ENCODE measurements around the gene NDUFS2.
"Not testable (repeated sequence)": the region's sequence is repeated elsewhere in the genome, so short reads cannot be mapped to it uniquely, and the experiment has no call there.

The NDUFS2 gene

DNA sequence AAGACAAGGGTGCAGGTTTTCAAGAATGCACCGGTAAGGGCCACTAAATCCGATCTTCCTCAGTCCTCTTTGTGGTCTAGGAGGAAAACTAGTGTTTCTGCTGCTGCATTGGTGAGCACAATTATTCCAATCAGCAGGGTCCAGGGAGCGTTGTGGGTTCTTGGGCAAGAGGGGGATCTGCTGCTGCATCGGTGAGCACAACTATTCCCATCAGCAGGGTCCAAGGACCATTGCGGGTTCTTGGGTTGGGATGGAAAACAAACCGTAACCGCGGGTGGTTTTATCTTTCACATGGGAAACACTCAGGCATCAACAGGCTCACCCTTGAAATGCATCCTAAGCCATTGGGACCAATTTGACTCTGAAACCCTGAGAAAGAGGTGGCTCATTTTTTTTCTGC lies 49.4 kb downstream of the NDUFS2 start:
- DNase-seq (ENCODE audit: low read depth), result no peak

DNA sequence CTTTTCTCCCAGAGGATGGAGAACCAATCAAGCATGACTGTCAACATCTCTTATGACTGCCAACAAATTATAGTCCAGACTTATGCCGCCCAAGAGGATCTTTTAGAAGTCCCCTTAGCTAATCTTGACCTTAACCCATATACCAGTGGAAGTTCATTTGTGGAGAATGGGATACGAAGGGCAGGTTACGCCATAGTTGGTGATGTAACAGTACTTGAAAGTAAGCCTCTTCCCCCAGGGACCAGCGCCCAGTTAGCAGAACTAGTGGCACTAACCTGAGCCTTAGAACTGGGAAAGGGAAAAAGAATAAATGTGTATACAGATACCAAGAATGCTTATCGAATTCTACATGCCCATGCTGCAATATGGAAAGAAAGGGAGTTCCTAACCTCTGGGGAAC lies 53.1 kb downstream of the NDUFS2 start:
- DNase-seq (ENCODE audit: low read depth), result not testable (repeated sequence)

DNA sequence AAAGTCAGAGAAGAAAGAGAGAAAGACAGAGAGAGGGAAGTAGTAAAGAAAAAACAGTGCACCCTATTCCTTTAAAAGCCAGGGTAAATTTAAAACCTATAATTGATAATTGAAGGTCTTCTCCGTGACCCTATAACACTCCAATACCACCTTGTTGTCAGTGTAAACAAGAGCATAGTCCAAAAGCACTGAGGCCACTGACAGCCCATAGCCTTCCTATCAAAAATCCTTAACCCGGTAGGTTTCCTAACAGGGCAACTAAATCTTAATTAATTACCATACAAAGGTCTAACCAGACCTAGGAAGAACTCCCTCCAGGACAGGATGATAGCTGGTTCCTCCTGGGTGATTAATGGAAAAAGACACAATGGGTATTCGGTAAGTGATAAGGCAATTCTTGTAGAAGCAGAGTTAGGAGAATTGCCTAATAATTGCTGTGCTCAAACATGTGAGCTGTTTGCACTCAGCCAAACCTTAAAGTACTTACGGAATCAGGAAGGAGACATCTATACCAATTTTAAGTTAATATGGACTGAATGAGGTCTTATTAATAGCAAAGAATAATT lies 53.9 kb downstream of the NDUFS2 start:
- not testable (repeated sequence) for DNase-seq (ENCODE audit: low read depth)

DNA sequence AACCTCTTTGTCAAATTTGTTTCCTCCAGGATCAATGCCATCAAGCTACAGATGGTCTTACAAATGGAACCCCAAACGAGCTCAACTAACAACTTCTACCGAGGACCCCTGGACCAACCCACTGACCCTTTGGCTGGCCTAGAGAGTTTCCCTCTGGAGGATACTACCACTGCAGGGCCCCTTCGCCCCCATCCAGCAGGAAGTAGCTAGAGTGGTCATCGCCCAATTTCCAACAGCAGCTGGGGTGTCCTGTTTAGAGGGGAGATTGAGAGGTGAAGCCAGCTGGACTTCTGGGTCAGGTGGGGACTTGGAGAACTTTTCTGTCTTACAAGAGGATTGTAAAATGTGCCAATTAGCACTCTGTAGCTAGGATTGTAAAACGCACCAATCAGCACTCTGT lies 54.9 kb downstream of the NDUFS2 start:
- not testable (repeated sequence) for DNase-seq (ENCODE audit: low read depth)

DNA sequence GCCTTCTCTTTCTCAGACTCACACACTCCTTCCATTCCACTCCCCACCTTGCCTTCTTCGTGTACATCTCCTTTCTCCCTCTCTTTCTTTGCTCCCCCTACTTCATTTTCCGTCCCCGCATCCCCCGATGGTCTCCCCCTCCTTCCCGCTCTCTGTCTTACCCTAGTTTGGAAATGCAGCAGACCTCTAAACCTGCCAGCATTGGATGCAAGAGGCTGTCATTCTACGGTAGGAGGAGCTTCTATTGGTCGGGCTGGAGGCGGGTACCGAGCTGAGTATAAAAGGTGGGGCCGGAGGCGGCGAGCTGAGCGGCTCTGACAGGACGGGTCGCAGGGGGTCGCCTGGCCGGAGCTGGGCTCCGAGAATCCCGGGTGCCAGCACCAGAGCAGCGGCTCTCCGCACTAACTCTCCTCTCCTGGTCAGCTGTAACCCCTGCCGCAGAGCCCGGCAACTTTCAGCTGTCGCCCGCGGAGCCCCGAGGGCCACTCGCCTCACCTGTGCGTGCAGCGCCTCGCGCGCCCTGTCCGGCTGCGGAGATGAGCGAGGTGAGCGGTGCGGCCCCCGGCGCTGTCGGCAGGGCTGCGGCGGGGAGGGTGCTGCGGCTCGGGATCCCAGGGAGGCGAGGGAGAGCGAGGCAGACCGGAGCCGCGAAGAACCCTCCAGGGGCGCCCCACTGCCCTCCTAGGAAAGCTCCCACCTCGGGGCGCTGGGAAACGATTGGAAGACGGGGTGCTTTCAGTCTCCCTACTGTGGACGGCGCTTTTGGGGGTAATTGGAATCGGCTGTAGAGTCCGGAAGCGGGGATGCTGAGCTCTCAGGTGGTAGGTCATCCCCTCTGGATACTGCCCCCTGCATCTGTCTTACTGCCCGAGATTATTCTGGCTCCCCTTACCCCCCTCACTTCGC lies 56.5 kb downstream of the NDUFS2 start, which contains the start of gene PCP4L1:
Gene PCP4L1 (plus strand): TSS at position 307 of the 906 bp plus-strand sequence. CDS start 230 bp downstream, at position 537.
- DNase-seq (ENCODE audit: low read depth), result peak; percentile 15

DNA sequence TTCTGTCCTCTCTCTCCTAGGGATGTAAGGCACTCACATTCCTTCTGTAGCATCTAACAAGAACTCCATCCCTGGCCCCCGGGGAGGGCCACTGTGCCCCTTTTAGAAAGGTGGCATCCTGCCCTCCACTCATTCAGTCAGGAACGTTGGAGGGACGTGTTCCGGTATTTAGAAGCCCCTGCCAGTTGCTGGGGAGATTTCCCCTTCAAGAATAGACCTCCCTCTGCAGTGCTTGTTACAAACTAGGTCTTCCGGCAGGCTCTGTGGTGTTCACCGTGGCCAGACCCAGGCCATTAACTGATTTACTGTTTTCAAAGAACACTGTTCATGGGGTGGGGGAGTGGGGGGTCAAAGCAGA lies 57.2 kb downstream of the NDUFS2 start:
- no peak for DNase-seq (ENCODE audit: low read depth)

DNA sequence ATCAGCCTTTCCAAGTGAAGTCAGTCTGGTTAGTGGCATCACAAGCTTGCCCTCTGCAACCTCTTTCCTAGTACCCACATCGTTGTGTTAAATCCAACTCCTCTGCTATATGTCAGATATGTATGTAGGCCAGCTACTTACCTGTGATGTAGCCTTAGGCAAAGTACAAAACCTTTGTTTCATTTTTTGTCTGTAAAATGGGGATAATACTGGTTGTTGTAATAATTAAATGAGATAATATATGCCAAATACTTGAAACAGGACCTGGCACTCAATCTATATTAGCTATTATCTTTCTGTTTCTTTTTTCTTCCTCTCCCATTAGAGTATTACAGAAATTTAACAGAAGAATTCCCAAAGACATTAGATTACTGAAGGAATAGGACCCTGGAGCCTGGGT lies 57.6 kb downstream of the NDUFS2 start:
- no peak for DNase-seq (ENCODE audit: low read depth)

DNA sequence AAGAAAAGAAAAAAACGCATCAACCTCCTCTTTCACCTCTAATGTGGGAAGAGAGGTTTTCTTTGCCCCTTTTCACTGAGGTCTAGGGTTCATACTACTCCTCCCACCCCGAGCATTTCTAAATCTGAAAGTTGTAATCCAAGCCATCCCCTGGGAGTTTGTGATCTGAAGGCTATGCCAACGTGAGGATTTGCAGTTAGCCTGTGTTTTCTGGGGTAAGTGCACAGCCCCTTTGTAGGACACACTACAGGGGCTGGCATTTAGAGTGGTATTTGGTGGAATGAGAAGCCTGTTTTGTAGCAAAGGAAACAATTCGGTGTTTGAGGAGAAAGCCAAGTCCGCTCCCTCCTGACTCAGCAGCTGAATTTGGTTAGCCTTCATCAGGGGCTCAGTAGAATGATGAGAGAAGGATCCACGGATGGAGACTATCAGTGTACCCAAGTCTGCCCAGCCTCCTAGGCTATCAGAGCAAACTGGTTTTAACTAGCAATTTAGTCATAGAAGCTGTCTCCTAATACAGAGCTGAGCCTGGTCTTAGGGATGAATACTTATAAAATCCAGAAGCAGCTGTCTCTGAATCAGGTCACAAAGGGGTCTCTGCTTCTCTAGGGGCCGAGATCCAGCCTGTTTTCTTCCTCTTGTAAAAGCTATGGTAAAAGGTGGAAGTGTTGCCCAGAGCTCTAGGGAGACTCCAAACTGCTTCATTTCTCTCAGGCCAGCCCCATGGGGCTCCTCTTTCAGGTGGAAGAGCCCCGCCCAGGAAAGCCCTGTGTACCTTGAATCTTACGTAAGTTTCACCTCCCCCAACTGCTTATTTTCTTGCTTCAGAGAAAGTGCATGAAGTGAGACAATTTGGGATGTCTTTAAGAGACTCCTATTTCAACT lies 58.5 kb downstream of the NDUFS2 start:
- no peak for DNase-seq (ENCODE audit: low read depth)

DNA sequence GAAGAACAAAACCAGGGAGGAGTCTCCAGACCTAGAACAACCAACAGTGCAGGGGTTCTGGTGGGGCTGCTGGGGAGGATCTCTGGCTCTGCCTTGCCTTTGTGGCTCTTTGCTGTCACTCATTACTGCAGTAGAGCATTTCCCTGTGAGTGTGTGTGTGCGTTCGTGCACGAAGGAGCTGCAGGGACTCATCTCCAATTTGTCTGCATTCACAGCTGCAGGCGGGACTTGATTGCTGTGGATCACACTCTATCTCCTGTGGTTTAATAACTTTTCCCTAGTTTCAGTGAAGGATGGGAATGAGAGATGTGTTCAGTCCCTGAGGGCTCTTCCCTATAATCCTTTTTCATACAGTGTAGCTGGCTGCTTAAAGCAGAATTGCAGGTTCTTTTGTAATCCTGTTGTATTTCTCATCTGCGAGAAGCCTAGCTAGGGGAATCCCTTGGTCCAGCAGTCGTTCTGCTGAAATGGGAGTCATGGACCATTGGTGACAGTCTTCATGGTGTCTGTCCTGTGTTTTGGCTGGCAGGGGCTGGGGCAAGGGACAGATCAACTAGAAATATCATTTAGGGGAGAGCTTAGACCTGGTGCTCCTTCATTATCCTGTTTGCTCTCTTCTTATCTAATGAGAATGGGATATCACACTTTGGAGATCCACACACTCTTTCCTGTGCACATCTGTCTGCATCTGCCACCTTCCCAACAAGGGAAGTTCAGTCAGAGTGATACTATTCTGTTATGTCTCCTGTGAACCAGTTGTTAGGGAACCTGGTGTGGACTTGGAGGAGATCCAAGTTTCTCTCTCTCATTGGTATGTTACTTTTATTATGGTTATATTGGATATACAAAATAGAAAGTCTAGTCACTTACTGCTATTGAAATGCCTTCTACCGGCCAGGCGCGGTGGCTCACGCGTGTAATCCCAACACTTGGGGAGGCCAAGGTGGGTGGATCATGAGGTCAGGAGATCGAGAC lies 59.4 kb downstream of the NDUFS2 start:
- DNase-seq (ENCODE audit: low read depth), result no peak
